Mammary epithelial cell (primary cell): Measurements from ENCODE around the gene MYL6B.

Experiments used
- EZH2 ChIP-seq: IDR thresholded peaks from 2 replicates; pipeline ENCODE4 v1.6.1; 2012; ENCODE audit warnings: low read length, inconsistent platforms, borderline replicate concordance
- TF ChIP-seq, protein P1 (sequence below), 2 donors: IDR thresholded peaks in 1 of 2; conservative IDR thresholded peaks in 1 of 2; 2 replicates each; pipeline ENCODE4 v1.5.1; 2011 to 2012; ENCODE audit warnings: inconsistent platforms in 2 of 2, low read length in 2 of 2, mild to moderate bottlenecking in 2 of 2, control low read depth in 1 of 2, low read depth in 1 of 2; ENCODE audit not compliant: insufficient read depth in 1 of 2; ENCODE audit errors: extremely low read depth in 1 of 2

DNA sequence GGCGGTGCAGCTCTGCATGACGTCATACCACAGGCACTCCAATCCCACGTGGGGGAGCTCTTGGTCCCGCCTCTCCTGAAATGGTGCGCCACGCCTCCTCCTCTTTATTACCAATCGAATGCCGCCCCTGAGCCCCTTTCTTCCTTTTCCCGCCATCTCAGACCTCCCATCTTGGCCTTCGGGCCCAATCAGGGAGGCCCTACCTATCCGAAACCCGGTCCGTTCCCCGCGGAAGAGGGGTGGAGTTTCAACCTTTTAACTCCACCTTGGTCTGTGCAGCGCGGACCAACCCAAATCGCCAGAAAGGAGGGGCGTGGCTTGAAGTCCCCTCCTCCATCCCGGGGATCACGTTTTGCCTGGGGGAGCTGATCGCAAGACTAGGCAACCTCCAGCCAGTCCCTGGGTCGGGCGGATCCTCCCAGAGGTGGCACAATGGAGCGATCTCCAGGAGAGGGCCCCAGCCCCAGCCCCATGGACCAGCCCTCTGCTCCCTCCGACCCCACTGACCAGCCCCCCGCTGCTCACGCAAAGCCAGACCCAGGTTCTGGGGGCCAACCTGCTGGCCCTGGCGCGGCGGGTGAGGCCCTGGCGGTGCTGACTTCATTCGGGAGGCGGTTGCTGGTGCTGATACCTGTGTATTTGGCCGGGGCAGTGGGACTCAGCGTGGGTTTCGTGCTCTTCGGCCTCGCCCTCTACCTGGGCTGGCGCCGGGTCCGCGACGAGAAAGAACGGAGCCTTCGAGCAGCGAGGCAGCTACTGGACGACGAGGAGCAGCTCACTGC is 24.3 kb upstream of the MYL6B start, which contains the start of gene ESYT1:
- TF ChIP-seq, protein P1, sequence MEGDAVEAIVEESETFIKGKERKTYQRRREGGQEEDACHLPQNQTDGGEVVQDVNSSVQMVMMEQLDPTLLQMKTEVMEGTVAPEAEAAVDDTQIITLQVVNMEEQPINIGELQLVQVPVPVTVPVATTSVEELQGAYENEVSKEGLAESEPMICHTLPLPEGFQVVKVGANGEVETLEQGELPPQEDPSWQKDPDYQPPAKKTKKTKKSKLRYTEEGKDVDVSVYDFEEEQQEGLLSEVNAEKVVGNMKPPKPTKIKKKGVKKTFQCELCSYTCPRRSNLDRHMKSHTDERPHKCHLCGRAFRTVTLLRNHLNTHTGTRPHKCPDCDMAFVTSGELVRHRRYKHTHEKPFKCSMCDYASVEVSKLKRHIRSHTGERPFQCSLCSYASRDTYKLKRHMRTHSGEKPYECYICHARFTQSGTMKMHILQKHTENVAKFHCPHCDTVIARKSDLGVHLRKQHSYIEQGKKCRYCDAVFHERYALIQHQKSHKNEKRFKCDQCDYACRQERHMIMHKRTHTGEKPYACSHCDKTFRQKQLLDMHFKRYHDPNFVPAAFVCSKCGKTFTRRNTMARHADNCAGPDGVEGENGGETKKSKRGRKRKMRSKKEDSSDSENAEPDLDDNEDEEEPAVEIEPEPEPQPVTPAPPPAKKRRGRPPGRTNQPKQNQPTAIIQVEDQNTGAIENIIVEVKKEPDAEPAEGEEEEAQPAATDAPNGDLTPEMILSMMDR (conservative IDR thresholded peaks at IDR 0.05 in 1 of 2, IDR thresholded peaks at IDR 0.05 in 1 of 2; ENCODE audit: extremely low read depth in 1 of 2, insufficient read depth in 1 of 2, low read depth in 1 of 2, low read length in 2 of 2) = no peak
- no peak for TF ChIP-seq EZH2
